OCI-M1 (cell line): ENCODE data around the gene TTR.

Source experiments
- DNase-seq: peaks from one replicate; lab custom pipeline; 2025; lab: John Stamatoyannopoulos, UW

The TTR gene

DNA sequence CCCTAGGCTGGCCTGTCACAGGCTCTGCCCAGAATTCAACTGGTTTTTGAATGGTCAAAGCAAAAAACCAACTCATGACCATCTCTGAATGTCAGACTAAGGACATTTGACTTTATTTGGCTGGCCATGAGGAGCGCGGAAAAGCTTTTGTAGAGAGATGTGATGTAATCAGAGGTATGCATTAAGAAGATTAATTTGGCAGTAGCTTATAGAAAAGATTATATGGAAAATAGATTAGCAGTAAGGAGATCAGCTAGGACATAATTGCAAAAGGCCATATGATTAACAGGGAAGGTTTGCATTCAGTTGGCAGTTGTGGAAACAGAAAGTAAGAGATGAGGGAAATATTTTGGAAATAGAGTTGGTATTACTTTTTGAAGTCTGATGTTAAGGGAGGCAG, 12.3 kb upstream of the TTR start:
- DNase-seq = no peak

GRCh38 chr18:31581498-31582197, 10.0 kb upstream of the TTR start:
- no peak for DNase-seq

DNA sequence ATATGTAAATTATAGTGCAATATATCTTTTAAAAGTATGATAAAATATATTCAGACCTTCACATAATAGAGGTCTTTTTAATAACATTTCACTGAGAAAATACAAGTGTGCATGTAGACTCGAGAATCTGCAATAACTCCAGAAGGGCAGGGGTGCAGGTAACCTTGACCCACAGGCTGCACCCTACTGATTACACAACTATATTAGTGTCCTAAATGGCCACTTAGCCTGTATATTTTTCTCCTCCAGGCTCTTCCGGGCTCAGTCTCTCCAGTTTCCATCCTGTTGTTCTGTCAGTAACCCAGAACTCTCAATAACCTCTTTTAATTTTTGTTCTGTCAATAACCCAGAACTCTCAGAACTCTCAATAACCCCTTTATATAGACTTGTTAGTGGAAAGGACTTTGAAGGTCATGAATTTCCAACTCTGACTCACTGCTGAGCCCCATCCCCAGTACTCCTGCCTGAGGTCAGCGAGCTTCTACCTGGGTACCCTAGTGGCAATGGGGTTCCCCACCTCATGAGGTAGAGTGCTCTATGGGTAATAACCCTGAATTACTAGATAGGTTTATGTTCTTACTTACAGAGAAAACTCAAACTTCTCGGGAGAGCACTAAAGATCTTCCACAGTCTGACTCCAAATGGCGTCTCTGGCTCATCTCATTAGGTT, 8.4 kb upstream of the TTR start:
- no peak for DNase-seq

DNA sequence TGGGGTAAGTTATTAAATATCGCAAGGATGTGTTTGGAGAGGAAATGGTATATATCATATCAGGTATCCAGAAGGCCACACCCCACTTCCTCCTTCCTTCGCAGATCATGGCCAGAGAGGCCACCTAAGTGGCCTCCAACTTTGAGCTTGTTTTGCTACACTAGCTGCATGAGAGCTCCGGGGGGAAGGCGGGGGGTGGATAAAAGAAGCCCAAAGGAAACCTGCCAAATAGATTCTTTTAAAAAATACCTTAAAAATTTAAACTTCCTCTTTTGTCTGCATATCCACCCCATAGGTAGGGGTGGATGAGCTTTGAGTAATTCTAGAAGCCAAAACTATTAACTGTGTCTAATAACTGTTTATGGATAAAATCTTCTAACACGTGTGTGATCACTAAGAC, 5.7 kb upstream of the TTR start:
- DNase-seq = no peak

GRCh38 chr18:31586616-31587015, 5.1 kb upstream of the TTR start:
- DNase-seq = no peak

- DNase-seq = no peak
Observed at GRCh38 chr18:31587529-31587928, 4.1 kb upstream of the TTR start.

GRCh38 chr18:31590570-31590969, 1.1 kb upstream of the TTR start:
- DNase-seq = no peak

- peak; percentile 24 for DNase-seq
Observed at GRCh38 chr18:31591113-31591512, 564 bp upstream of the TTR start.

DNA sequence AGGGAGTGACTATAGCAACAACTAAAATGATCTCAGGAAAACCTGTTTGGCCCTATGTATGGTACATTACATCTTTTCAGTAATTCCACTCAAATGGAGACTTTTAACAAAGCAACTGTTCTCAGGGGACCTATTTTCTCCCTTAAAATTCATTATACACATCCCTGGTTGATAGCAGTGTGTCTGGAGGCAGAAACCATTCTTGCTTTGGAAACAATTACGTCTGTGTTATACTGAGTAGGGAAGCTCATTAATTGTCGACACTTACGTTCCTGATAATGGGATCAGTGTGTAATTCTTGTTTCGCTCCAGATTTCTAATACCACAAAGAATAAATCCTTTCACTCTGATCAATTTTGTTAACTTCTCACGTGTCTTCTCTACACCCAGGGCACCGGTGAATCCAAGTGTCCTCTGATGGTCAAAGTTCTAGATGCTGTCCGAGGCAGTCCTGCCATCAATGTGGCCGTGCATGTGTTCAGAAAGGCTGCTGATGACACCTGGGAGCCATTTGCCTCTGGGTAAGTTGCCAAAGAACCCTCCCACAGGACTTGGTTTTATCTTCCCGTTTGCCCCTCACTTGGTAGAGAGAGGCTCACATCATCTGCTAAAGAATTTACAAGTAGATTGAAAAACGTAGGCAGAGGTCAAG, 955 bp downstream of the TTR start:
- DNase-seq = no peak

DNA sequence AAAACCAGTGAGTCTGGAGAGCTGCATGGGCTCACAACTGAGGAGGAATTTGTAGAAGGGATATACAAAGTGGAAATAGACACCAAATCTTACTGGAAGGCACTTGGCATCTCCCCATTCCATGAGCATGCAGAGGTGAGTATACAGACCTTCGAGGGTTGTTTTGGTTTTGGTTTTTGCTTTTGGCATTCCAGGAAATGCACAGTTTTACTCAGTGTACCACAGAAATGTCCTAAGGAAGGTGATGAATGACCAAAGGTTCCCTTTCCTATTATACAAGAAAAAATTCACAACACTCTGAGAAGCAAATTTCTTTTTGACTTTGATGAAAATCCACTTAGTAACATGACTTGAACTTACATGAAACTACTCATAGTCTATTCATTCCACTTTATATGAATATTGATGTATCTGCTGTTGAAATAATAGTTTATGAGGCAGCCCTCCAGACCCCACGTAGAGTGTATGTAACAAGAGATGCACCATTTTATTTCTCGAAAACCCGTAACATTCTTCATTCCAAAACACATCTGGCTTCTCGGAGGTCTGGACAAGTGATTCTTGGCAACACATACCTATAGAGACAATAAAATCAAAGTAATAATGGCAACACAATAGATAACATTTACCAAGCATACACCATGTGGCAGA, 3.6 kb downstream of the TTR start:
- DNase-seq = no peak

DNA sequence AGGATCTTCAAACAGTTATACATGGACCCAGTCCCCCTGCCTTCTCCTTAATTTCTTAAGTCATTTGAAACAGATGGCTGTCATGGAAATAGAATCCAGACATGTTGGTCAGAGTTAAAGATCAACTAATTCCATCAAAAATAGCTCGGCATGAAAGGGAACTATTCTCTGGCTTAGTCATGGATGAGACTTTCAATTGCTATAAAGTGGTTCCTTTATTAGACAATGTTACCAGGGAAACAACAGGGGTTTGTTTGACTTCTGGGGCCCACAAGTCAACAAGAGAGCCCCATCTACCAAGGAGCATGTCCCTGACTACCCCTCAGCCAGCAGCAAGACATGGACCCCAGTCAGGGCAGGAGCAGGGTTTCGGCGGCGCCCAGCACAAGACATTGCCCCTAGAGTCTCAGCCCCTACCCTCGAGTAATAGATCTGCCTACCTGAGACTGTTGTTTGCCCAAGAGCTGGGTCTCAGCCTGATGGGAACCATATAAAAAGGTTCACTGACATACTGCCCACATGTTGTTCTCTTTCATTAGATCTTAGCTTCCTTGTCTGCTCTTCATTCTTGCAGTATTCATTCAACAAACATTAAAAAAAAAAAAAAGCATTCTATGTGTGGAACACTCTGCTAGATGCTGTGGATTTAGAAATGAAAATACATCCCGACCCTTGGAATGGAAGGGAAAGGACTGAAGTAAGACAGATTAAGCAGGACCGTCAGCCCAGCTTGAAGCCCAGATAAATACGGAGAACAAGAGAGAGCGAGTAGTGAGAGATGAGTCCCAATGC, 4.6 kb downstream of the TTR start:
- DNase-seq = no peak

DNA sequence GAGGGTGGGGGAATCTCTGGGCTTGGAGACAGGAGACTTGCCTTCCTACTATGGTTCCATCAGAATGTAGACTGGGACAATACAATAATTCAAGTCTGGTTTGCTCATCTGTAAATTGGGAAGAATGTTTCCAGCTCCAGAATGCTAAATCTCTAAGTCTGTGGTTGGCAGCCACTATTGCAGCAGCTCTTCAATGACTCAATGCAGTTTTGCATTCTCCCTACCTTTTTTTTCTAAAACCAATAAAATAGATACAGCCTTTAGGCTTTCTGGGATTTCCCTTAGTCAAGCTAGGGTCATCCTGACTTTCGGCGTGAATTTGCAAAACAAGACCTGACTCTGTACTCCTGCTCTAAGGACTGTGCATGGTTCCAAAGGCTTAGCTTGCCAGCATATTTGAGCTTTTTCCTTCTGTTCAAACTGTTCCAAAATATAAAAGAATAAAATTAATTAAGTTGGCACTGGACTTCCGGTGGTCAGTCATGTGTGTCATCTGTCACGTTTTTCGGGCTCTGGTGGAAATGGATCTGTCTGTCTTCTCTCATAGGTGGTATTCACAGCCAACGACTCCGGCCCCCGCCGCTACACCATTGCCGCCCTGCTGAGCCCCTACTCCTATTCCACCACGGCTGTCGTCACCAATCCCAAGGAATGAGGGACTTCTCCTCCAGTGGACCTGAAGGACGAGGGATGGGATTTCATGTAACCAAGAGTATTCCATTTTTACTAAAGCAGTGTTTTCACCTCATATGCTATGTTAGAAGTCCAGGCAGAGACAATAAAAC, 6.5 kb downstream of the TTR start:
- DNase-seq = no peak

DNA sequence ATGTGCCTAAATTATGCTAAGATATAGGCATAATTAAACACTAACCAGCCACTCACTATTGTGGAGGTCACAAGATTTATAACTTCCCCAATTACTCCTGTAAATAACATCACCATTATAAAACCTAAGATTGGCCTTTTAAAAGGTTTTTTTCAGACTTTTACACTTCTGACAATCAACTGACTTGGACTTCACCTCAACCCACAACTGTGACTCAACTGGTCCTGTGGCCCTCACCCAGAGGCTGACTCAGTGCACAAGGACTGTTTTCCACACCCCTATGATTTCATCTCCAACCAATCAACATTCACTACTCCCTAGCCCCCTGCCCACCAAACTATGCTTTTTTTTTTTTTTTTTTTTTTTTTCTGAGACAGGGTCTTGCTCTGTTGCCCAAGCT, 11.6 kb downstream of the TTR start:
- DNase-seq = no peak

DNA sequence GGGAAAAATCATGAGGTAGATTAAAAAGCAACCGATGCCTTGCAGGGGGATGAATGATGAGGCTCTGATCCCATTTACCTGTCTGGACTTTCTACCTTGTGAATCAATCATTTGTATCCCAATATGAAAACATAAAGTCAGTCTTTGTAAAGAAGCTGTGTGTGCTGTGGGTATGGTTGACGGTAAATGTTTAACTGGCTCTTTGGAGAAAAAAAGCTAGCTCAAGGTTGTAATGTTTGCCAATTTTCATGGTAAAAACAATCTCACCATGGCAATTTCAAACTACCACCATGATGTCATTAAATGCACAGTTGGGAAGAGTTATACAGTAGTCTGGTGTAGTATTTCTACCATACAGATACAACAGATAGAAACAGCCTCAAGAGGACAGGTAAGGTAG, 14.6 kb downstream of the TTR start:
- no peak for DNase-seq

GRCh38 chr18:31607384-31607783, 15.7 kb downstream of the TTR start:
- no peak for DNase-seq

GRCh38 chr18:31609886-31610285, 18.2 kb downstream of the TTR start:
- no peak for DNase-seq

DNA sequence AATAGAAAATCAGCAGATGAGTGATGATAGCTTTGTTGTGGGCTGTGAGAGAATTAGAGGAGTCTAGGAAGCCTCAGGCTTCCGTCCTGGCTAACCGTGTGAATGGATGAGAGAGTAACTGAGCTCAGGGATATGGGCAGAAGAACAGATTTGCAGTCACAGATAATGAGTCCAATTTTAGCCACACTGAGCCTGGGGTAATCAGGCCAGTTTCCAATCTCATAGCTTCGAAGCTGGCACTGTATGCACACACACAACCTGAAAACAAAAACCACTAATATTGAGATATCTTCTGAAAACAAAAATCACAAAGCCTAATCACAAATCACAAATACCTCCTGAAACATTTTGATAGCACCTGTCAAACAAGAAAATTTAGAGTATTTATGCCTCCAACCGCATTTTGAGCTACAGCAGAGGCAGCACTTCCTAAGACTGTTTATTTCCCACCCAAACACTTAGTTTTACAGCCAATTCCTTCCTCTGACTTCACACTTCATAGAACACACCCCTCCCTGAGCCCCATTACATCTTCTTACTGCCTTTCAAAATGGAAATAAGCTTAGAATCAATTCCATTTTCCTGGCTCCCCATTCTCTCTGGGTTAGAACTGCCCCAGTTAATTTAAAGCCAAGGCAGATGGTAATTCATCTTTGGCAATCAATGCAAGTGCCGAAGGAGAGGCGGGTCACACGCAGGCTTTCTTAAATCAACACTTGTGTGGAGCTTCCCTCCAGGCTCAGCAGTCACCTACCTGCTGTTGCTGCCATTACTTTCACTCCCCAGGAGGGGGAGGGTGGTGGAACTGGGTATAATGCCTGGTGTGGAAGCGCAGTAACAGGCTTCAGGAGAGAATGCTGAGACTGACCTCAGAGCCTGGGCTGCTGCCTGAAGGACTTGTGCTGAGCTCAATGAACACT, 18.9 kb downstream of the TTR start:
- DNase-seq = peak; percentile 46

GRCh38 chr18:31611511-31611910, 19.8 kb downstream of the TTR start:
- no peak for DNase-seq

DNA sequence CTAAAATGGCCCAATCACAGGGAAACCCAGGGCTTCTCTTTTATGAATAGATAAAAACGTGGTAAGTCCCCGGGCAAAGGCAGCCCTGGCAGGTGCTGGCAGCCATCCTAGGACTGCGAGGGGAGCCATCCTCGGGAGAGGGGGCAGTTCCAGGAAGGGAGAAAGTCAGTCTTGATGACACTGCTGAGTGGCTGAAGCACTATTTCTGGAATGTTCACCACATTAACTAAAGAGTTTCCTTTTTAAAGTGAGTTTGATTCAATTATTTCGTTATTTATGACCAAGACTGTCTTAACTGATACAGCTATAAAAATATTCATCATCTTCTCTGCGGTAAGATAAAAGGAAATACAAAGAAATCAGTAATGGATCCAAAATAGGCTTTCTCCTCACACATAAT, 20.4 kb downstream of the TTR start:
- no peak for DNase-seq

GRCh38 chr18:31614044-31614443, 22.4 kb downstream of the TTR start:
- no peak for DNase-seq
